ENCODE data around the gene TBCD. TPM values are rescaled to one million over a fixed set of nuclear protein-coding genes. Genes with fewer than 3 reads are reported as not detected.

Gene TBCD
- total RNA-seq, 4 donors from 2014 or later = 49.7 to 119 (median 71.5) TPM

DNA sequence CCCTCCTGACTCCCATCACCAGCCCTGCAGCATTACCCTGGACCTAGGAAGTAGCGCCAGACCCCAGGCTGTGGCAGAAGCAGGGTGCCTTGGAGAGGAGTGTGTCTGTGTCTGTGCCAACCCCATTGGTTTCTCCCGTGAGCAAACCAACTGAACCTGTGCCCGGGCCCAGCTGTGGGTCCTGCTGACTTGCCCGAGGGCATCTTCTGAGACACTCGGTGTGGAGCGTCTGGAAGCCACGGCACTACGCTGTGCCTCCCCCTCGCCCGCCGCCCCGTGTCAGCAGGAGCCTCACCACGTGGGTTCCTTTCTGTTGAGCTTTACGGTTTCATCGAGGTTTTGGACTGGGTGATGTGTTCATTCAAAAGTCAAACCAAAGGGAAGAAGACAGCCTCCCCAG lies 60.2 kb downstream of the TBCD start:
- Histone ChIP-seq H3K27me3 (no peaks in the 10 kb centered on the region), H3K4me3 (no peak overlapping the region), H3K27ac (no peak overlapping the region), H3K9me3 (no peaks in the 10 kb centered on the region), H3K36me3 (peaks cover 74% of the 10 kb centered on the region), H3K4me1 (peaks cover 1% of the 10 kb centered on the region)
- TF ChIP-seq POLR2AphosphoS5 (IDR thresholded peaks at IDR 0.05) = no peak
- TF ChIP-seq, protein P1, sequence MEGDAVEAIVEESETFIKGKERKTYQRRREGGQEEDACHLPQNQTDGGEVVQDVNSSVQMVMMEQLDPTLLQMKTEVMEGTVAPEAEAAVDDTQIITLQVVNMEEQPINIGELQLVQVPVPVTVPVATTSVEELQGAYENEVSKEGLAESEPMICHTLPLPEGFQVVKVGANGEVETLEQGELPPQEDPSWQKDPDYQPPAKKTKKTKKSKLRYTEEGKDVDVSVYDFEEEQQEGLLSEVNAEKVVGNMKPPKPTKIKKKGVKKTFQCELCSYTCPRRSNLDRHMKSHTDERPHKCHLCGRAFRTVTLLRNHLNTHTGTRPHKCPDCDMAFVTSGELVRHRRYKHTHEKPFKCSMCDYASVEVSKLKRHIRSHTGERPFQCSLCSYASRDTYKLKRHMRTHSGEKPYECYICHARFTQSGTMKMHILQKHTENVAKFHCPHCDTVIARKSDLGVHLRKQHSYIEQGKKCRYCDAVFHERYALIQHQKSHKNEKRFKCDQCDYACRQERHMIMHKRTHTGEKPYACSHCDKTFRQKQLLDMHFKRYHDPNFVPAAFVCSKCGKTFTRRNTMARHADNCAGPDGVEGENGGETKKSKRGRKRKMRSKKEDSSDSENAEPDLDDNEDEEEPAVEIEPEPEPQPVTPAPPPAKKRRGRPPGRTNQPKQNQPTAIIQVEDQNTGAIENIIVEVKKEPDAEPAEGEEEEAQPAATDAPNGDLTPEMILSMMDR (IDR thresholded peaks at IDR 0.05) = no peak
- TF ChIP-seq POLR2A (IDR thresholded peaks at IDR 0.05) = no peak
- no peak for TF ChIP-seq EP300 (IDR thresholded peaks at IDR 0.05)
- no peak for DNase-seq (ENCODE audit: low spot score in 2 of 2)
- 84% methylated on average over 12 of the region's 15 CpGs for WGBS

DNA sequence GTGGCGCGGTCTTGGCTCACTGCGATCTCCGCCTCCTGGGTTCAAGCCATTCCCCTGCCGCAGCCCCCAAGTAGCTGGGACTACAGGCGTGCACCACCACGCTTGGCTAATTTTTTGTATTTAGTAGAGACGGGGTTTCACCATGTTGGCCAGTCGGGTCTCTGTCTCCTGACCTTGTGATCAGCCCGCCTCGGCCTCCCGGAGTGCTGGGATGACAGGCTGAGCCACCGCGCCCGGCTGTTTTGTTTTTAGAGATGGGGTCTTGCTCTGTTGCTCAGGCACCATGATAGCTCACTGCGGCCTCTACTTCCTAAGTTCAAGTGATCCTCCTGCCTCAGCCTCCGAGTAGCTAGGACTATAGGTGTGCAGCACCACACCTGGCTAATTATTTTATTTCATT lies 60.7 kb downstream of the TBCD start:
- TF ChIP-seq EP300 (IDR thresholded peaks at IDR 0.05) = no peak
- no peak for TF ChIP-seq POLR2AphosphoS5 (IDR thresholded peaks at IDR 0.05)
- TF ChIP-seq, protein P1 (IDR thresholded peaks at IDR 0.05) = no peak
- TF ChIP-seq POLR2A (IDR thresholded peaks at IDR 0.05) = no peak
- no peak for DNase-seq (ENCODE audit: low spot score in 2 of 2)
- H3K36me3 ChIP-seq = peaks cover 74% of the 10 kb centered on the region
- H3K27ac ChIP-seq = no peak overlapping the region
- H3K4me3 ChIP-seq = no peak overlapping the region
- no peaks in the 10 kb centered on the region for H3K27me3 ChIP-seq
- WGBS = 97% methylated on average over 15 of the region's 17 CpGs
- no peaks in the 10 kb centered on the region for H3K4me1 ChIP-seq
- H3K9me3 ChIP-seq = no peaks in the 10 kb centered on the region

DNA sequence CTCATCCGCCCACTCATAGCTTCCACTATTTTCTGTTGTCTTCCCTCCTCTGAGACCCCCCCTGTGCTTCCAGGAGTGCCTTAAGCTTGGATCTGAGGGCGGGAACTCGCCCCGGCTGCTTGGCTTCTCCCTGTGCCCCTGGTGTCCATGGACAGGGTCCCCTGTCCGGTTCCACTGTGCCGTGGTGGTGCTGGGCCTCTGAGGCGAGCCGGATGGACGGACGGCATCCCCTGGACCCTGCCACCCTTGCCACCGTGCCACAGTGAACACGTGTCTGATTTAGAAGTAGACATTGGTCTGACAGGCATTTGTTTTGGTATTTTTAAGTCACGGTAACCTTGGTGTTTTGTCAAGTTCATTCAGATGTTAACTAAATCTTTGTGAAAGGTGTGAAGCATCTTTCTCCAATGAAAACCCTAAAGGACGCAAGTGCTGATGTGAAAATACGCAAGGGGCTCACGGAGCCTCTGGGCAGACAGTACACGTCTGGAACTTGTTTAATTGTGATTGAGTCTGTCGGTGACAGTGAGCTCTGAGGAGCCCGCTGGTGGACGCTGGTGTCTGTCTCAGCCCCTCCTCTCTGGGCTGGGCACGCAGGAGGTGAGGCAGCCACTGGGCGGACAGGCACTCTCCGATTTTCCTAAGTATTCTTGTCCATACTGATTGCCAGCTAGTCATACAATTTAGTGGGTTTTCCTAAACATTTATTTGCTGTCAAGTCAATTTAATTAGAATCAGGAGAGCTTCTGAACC lies 61.6 kb downstream of the TBCD start:
- DNase-seq (ENCODE audit: low spot score in 2 of 2) = no peak
- no peaks in the 10 kb centered on the region for H3K27me3 ChIP-seq
- 93% methylated on average over 23 of the region's 23 CpGs for WGBS
- peaks cover 77% of the 10 kb centered on the region for H3K36me3 ChIP-seq
- no peak overlapping the region for H3K4me3 ChIP-seq
- H3K9me3 ChIP-seq = no peaks in the 10 kb centered on the region
- H3K4me1 ChIP-seq = no peaks in the 10 kb centered on the region
- no peak overlapping the region for H3K27ac ChIP-seq
- TF ChIP-seq POLR2AphosphoS5 (IDR thresholded peaks at IDR 0.05) (no peak), POLR2A (IDR thresholded peaks at IDR 0.05) (no peak), EP300 (IDR thresholded peaks at IDR 0.05) (no peak)
- TF ChIP-seq, protein P1 (IDR thresholded peaks at IDR 0.05) = no peak

DNA sequence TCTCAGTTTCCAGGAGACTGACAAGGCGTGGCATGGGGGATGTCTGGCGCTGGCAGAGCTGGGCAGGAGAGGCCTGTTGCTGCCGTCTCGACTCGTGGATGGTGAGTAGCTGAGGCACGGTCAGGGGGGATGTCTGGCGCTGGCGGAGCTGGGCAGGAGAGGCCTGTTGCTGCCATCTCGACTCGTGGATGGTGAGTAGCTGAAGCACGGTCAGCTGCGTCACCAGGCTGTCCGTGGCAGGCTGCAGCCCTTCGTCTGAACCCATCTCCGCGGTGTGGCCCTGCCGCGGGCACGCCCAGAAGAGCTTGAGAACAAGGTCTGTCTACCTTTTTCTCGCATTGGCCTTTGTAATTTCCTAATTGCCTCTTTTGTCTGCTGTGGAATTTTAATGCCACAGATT lies 63.0 kb downstream of the TBCD start:
- no peak for DNase-seq (ENCODE audit: low spot score in 2 of 2)
- TF ChIP-seq POLR2A (IDR thresholded peaks at IDR 0.05) (no peak), POLR2AphosphoS5 (IDR thresholded peaks at IDR 0.05) (no peak), EP300 (IDR thresholded peaks at IDR 0.05) (no peak)
- TF ChIP-seq, protein P1 (IDR thresholded peaks at IDR 0.05) = no peak
- Histone ChIP-seq H3K27me3 (no peaks in the 10 kb centered on the region), H3K4me1 (no peaks in the 10 kb centered on the region), H3K36me3 (peaks cover 79% of the 10 kb centered on the region), H3K4me3 (no peak overlapping the region), H3K9me3 (peaks cover 6% of the 10 kb centered on the region), H3K27ac (no peak overlapping the region)
- 95% methylated on average over 10 of the region's 20 CpGs for WGBS

DNA sequence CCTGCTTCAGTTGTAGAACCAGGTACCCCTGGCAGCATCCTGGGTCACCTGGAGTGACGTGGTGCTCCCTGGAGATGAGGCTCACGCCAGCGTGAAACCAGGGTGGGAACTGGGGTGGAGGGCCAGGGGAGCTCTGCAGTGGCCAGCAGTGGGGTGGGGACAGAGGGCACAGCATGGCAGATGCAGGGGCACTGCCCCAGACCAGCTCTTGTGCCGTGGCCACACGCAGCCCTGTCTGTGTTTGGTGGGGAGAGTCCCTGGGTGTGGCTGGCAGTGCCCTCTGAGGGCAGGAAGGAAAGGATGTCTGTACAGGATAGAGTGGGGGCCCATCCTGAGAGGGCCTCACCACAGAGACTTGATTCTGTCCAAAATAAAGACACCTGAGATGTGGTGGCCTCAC lies 63.5 kb downstream of the TBCD start:
- no peak overlapping the region for H3K27ac ChIP-seq
- DNase-seq (ENCODE audit: low spot score in 2 of 2) = no peak
- no peaks in the 10 kb centered on the region for H3K4me1 ChIP-seq
- H3K9me3 ChIP-seq = peaks cover 11% of the 10 kb centered on the region
- no peaks in the 10 kb centered on the region for H3K27me3 ChIP-seq
- H3K4me3 ChIP-seq = no peak overlapping the region
- WGBS = 89% methylated on average over 5 of the region's 5 CpGs
- peaks cover 74% of the 10 kb centered on the region for H3K36me3 ChIP-seq
- TF ChIP-seq POLR2AphosphoS5 (IDR thresholded peaks at IDR 0.05) = no peak
- TF ChIP-seq, protein P1 (IDR thresholded peaks at IDR 0.05) = no peak
- no peak for TF ChIP-seq EP300 (IDR thresholded peaks at IDR 0.05)
- TF ChIP-seq POLR2A (IDR thresholded peaks at IDR 0.05) = no peak
